HG02884 (cell line): ENCODE results near the gene NKIRAS1.
"Not testable (repeated sequence)": the region's sequence is repeated elsewhere in the genome, so short reads cannot be mapped to it uniquely, and the experiment has no call there.

Source experiments
- ATAC-seq: cut with Tn5 transposase; IDR thresholded peaks from one replicate; pipeline ENCODE4 v1.9.1; 2021; ENCODE audit warnings: mild to moderate bottlenecking, moderate library complexity; ENCODE audit not compliant: unreplicated experiment

Gene NKIRAS1

GRCh38 chr3:23941440-23941839 is 24.6 kb upstream of the NKIRAS1 start:
- ATAC-seq, result no peak

- ATAC-seq, result no peak
Observed at GRCh38 chr3:23940775-23941174, 24.0 kb upstream of the NKIRAS1 start.

GRCh38 chr3:23938688-23939087 is 21.9 kb upstream of the NKIRAS1 start:
- ATAC-seq, result no peak

DNA sequence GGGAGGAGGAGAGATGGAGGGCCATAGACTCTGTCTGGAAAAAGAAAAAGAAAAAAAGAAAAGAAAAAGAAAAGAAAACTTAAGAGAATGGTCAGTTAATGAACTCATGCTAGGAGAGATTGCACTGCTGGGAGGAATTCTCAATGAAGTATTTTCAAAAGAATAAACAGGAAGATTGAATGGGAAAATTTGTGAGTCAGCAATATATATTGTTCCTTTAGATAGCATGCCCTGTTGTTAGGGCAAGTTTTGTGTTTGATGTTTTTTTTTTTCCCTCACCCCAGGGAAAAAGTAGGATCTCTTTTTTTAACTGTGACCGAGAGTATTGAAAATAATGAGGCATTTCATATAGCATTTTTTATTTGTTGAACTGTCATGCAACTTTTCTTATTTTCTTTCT is 20.5 kb upstream of the NKIRAS1 start:
- no peak for ATAC-seq

DNA sequence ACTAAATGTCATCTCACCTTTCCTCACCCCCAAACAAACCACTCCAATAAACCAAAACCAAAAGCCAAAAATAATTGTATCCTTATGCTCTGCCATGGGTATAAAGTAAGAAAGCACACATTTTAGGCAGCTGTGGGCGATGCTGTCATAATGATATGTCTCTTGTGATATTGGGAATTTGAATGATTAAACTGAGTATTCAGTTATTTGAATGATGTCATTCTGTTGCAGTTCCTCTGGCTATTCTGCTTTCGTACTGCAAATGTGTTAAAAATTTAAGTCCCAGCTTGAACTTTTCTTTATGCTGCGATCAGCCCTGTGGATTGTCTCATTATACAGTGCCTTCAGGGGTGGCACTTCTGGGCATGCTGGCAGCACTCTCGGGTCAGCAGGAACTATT is 17.5 kb upstream of the NKIRAS1 start:
- ATAC-seq, result no peak

DNA sequence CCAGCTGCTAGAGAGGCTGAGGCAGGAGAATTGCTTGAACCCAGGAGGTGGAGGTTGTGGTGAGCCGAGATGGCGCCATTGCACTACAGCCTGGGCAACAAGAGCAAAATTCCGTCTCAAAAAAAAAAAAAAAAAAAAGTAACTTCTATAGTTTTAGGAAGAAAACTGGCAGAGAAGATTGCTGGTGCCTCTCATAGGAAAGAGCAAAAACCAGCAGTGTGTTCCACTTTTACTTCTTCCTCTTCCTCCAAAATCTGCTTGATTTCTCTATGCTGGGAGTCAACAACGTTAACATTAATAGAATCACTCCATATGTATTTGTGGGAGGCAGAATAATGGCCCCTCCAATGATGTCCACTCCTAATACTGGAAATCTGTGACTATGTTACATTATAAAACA is 15.8 kb upstream of the NKIRAS1 start:
- ATAC-seq, result no peak

- ATAC-seq, result no peak
Observed at GRCh38 chr3:23931597-23931996, 14.8 kb upstream of the NKIRAS1 start.

DNA sequence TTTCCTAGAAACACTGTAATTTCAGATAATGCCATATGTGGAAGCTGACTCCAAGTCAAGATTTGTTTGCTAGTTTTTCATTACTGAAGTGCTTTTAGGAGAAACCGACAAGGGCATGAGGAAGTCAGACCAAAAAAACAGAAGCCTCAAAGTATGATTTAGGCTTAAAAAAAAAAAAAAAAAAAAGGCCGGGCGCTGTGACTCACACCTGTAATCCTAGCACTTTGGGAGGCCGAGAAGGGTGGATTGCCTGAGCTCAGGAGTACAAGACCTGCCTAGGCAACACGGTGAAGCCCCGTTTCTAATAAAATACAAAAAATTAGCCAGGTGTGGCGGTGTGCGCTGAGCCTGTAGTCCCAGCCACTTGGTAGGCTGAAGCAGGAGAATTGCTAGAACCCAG is 11.7 kb upstream of the NKIRAS1 start:
- no peak for ATAC-seq

GRCh38 chr3:23926736-23927135 is 9.9 kb upstream of the NKIRAS1 start:
- ATAC-seq, result no peak

DNA sequence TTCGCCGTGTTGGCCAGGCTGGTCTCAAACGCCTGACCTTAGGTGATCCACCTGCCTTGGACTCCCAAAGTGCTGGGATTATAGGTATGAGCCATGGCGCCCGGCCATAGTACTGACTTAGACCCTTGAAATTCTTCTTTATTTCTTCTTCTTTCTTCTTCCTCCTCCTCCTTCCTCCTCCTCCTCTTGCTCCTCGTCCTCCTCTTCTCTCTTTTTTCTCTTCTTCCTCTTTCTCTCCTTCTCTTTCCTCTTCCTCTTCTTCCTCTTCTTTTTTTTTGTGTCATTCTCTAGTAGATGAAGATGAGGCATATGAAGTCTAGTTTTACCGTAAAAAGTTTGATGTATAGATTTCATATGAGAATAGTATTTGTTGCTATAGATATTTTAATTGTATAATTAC is 9.5 kb upstream of the NKIRAS1 start:
- no peak for ATAC-seq

GRCh38 chr3:23923786-23924185 is 7.0 kb upstream of the NKIRAS1 start:
- ATAC-seq, result no peak

- no peak for ATAC-seq
Observed at GRCh38 chr3:23921052-23921511, 4.3 kb upstream of the NKIRAS1 start.

DNA sequence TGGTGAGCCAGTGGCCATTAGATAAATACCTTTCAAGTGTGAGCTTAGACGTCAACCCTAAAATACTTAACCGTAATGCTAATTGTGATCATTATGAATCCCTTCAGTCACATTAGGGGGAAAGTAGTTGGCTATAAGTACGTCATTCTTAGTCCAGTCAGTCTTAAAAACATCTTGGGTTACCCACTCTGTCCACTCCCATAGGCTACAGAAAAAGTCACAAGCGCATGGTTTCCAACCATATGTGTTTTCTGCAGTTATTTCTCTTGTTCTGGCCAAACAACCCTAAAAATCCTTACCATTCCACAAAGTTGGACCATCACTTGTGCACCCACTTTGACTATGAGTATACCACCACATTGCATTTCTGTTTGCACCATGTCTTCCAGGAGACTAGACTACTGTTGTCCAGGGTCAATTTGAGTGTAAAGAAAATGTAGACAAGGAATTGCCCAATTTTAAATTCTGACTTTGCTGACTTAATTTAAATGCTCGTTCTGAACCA is 3.4 kb upstream of the NKIRAS1 start:
- ATAC-seq, result no peak

DNA sequence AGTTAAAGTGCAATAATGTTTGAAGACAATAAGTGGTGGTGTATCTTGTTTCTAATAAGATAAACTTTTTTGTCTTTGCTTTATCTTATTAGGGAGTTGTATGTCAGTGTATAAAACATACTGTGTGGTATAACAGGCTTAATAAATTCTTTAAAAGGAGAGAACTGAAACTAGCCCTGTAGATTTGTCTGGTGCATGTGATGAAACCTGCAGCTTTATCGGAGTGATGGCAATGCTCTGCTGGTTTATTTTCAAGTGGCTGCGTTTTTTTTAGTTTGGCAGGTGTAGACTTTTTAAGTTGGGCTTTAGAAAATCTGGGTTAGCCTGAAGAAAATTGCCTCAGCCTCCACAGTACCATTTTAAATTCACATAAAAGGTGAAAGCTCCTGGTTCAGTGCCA is 2.8 kb upstream of the NKIRAS1 start:
- ATAC-seq, result no peak

GRCh38 chr3:23918331-23918730 is 1.5 kb upstream of the NKIRAS1 start:
- not testable (repeated sequence) for ATAC-seq

GRCh38 chr3:23917679-23918303 is 1.0 kb upstream of the NKIRAS1 start:
- not testable (repeated sequence) for ATAC-seq

GRCh38 chr3:23916152-23916885 is 471 bp downstream of the NKIRAS1 start:
- ATAC-seq, result peak; percentile 44

- no peak for ATAC-seq
Observed at GRCh38 chr3:23915537-23916108, 1.2 kb downstream of the NKIRAS1 start.

DNA sequence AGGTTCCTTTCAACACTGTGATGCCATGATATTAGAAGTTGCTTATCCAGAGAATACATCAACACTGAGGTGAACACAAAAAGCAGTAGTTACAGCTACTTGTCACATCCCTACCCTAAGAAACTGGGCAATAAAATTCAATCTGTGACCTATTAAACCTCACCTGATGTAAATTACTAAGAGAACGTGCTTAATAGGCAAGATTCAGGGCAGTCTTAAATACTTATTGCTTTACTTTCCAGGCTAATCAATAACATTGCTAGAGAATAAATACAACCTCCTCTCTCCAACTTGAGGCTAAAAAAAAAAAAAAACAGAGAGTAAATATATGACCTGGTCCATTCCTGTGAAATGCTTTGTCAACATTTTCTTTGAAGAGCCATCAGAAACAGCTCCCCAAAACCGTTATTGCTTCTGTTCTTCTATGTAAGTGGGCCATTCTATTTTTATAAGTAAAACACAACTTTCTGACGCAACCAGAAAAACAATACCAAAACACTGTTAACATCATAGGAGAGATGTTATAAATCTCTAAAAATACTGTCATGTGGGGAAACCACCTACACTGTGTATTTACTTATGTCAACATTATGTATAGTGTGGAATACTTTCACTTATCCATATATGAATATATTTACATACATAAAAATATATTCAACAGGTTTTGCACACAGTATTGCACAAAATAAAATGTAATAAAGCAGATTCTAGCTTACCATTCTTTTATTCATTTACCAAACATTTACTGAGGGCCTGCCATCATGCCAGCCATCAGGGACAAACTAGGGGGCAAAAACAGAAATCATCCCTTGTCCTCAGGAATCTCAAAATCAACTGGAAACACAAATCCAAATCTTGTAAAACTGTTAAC is 2.7 kb downstream of the NKIRAS1 start:
- ATAC-seq, result no peak

GRCh38 chr3:23913182-23913581 is 3.6 kb downstream of the NKIRAS1 start:
- ATAC-seq, result no peak

GRCh38 chr3:23912335-23912734 is 4.5 kb downstream of the NKIRAS1 start:
- not testable (repeated sequence) for ATAC-seq
